NB4 (cell line): Measurements from ENCODE around the gene LHX8.

Experiments
- MYC ChIP-seq: IDR thresholded peaks from 2 replicates; pipeline ENCODE4 v1.6.1; 2011; ENCODE audit warnings: low read depth, low read length
- POLR2A ChIP-seq: IDR thresholded peaks from 2 replicates; pipeline ENCODE4 v1.6.1; 2011; ENCODE audit warnings: mild to moderate bottlenecking; ENCODE audit not compliant: insufficient read length; ENCODE audit errors: extremely low read depth
- TF ChIP-seq, protein P1 (sequence below): IDR thresholded peaks from one replicate; pipeline ENCODE4 v1.5.1; 2012; ENCODE audit warnings: low read depth, low read length
- TF ChIP-seq, protein P2 (sequence below): IDR thresholded peaks from 2 replicates; pipeline ENCODE4 v1.6.1; 2011; ENCODE audit warnings: low read depth, low read length

DNA sequence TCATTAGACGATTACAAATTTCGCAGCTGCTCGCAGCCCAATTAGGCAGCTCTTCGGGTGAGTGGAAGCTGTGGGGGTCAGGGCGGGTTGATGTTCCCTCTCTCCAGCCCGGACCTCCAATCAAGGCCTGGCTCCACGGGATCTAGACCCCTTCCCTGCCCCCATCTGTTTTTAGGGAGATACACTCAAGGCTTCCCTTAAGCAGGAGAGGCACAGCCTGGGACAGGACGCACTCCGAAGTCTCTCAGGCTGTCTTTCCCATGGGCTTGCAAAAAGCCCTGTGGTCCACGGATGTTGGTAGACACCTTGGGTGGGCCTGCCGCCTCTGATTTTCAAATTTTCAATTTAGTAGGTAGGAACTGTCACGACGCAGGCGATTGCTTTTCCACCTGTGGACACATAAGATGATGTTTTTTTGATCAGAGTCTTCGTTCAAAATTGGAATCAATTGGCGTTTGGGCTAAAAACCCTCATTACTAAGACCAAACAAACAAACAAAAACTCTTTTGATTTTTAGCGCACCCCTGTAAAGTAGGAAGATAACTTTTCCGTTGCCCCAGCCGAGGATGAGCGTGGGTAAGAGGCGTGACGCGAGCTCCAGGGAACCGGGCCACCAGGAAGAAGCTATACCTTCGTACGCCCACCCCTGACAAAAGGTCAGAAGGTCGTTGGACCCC lies 2.5 kb upstream of the LHX8 start:
- TF ChIP-seq, protein P1, sequence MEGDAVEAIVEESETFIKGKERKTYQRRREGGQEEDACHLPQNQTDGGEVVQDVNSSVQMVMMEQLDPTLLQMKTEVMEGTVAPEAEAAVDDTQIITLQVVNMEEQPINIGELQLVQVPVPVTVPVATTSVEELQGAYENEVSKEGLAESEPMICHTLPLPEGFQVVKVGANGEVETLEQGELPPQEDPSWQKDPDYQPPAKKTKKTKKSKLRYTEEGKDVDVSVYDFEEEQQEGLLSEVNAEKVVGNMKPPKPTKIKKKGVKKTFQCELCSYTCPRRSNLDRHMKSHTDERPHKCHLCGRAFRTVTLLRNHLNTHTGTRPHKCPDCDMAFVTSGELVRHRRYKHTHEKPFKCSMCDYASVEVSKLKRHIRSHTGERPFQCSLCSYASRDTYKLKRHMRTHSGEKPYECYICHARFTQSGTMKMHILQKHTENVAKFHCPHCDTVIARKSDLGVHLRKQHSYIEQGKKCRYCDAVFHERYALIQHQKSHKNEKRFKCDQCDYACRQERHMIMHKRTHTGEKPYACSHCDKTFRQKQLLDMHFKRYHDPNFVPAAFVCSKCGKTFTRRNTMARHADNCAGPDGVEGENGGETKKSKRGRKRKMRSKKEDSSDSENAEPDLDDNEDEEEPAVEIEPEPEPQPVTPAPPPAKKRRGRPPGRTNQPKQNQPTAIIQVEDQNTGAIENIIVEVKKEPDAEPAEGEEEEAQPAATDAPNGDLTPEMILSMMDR: no peak
- no peak for TF ChIP-seq POLR2A
- TF ChIP-seq, protein P2, sequence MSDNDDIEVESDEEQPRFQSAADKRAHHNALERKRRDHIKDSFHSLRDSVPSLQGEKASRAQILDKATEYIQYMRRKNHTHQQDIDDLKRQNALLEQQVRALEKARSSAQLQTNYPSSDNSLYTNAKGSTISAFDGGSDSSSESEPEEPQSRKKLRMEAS: no peak
- no peak for TF ChIP-seq MYC
